MM.1S (cell line): ENCODE results near the gene EXOC6.

Experiments used
- EZH2 ChIP-seq: fragments of 300-600 bp; sonication (generic); optimal IDR thresholded peaks from 2 replicates; pipeline ENCODE3; 2017; ENCODE audit warnings: low read depth, mild to moderate bottlenecking, antibody characterized with exemption, low read length, mixed read lengths
- TF ChIP-seq, protein P1 (sequence below): fragments of 300-600 bp; sonication (generic); IDR thresholded peaks from 2 replicates; pipeline ENCODE4 v1.5.1; 2016; ENCODE audit warnings: antibody characterized with exemption, low read length, mixed read lengths

DNA sequence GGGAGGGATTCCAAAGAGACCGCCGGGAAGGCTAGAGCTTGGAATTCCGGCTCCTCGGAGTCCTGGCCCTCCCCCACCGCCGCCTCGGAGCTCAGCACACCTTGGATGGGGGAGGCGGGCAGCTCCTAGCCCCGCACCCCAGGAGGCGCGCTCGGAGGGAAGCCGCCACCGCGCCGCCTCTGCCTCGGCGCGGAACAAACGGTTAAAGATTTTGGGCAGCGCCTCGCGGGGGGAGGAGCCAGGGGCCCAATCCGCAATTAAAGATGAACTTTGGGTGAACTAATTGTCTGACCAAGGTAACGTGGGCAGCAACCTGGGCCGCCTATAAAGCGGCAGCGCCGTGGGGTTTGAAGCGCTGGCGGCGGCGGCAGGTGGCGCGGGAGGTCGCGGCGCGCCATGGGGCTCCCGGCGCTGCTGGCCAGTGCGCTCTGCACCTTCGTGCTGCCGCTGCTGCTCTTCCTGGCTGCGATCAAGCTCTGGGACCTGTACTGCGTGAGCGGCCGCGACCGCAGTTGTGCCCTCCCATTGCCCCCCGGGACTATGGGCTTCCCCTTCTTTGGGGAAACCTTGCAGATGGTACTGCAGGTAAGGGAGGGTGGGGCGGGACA lies 225.3 kb downstream of the EXOC6 start, which contains the start of gene CYP26A1:
- TF ChIP-seq EZH2, result no peak
- TF ChIP-seq, protein P1, sequence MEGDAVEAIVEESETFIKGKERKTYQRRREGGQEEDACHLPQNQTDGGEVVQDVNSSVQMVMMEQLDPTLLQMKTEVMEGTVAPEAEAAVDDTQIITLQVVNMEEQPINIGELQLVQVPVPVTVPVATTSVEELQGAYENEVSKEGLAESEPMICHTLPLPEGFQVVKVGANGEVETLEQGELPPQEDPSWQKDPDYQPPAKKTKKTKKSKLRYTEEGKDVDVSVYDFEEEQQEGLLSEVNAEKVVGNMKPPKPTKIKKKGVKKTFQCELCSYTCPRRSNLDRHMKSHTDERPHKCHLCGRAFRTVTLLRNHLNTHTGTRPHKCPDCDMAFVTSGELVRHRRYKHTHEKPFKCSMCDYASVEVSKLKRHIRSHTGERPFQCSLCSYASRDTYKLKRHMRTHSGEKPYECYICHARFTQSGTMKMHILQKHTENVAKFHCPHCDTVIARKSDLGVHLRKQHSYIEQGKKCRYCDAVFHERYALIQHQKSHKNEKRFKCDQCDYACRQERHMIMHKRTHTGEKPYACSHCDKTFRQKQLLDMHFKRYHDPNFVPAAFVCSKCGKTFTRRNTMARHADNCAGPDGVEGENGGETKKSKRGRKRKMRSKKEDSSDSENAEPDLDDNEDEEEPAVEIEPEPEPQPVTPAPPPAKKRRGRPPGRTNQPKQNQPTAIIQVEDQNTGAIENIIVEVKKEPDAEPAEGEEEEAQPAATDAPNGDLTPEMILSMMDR, result no peak
